Activated CD8-positive, alpha-beta T cell treated with anti-CD3 and anti-CD28 coated beads for 36 hours (primary cell): ENCODE measurements around the gene SCN10A. TPM values are rescaled to one million over a fixed set of nuclear protein-coding genes. Genes with fewer than 3 reads are reported as not detected.

Source experiments
- ATAC-seq: fragments of 200-7000 bp; cut with Tn5 transposase; one replicate; pipeline ENCODE4 v1.10.0; 2021; ENCODE audit warnings: mild to moderate bottlenecking, moderate library complexity
- CTCF ChIA-PET: fragments of 350-600 bp; sonication (Branson Sonifier 250); formaldehyde crosslinking; loops from one replicate; lab custom pipeline; 2021; ENCODE audit warnings: antibody characterized with exemption; lab: Charles Lee
- POLR2A ChIA-PET: fragments of 350-600 bp; sonication (Branson Sonifier 250); formaldehyde crosslinking; loops from one replicate; lab custom pipeline; 2021; ENCODE audit warnings: antibody characterized with exemption; lab: Charles Lee
- DNase-seq: peaks from one replicate; pipeline ENCODE4 v3.0.0-alpha.2; 2020
- H3K27ac Mint-ChIP-seq: one replicate; pipeline ENCODE4 v1.8.0; 2021; ENCODE audit warnings: mild to moderate bottlenecking, mixed read lengths
- H3K27me3 Mint-ChIP-seq: one replicate; pipeline ENCODE4 v1.8.0; 2021; ENCODE audit warnings: mixed read lengths
- H3K36me3 Mint-ChIP-seq: one replicate; pipeline ENCODE4 v1.8.0; 2021; ENCODE audit warnings: low read depth, mixed read lengths
- H3K4me1 Mint-ChIP-seq: one replicate; pipeline ENCODE4 v1.8.0; 2021; ENCODE audit warnings: low read depth, mixed read lengths
- H3K4me3 Mint-ChIP-seq: one replicate; pipeline ENCODE4 v1.8.0; 2021; ENCODE audit warnings: mild to moderate bottlenecking, moderate library complexity, mixed read lengths
- H3K9me3 Mint-ChIP-seq: one replicate; pipeline ENCODE4 v1.8.0; 2021; ENCODE audit warnings: mixed read lengths
- intact Hi-C: fragments of 100-400 bp; cut with micrococcal nuclease; formaldehyde crosslinking; loops from one replicate; pipeline ENCODE4 v1.10.0; 2022
- total RNA-seq, 2 experiments: library from RNA; stranded (reverse); gene quantifications; one replicate each; pipeline ENCODE4 v1.2.3, GENCODE V29; 2021
- TF ChIP-seq, protein P1 (sequence below): fragments of 200-600 bp; IDR thresholded peaks from one replicate; pipeline ENCODE4 v1.8.0; 2022; ENCODE audit warnings: antibody characterized with exemption, mild to moderate bottlenecking

SCN10A gene
- total RNA-seq, 2 experiments from 2014 or later: not detected

DNA sequence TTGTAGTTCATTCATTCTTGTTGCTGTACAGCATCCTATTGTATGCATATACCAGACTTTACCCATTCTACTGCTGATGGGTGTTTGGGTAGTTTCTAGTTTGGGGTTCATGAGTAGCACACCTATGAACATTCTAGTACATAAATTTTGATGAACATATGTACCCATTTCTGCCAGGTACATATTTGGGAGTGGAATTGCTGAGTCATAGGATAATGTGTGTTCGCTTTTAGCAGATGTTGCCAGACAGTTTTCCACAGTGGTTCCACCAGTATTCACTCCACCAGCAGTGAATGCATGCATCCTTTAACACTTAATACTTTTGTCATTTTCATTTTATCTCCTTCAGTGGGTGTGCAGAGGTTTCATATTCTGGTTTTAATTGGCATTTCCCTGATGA is 163.1 kb downstream of the SCN10A start:
- ChIA-PET CTCF (interaction anchor here (1.2 to 7.4 kb wide), 4 partner anchors 15 to 347 kb away, joined by 3 to 190 read pairs (median 14); partner anchors contain the start of gene EXOG), POLR2A (no interaction called here)
- intact Hi-C loops: loop anchor here (10.0 kb wide), 3 partner anchors 158 to 342 kb away; partner anchors contain the start of gene EXOG
- Mint-ChIP-seq H3K27me3 (peaks cover 24% of the 10 kb centered on the region), H3K4me1 (peaks cover 8% of the 10 kb centered on the region), H3K9me3 (no peaks in the 10 kb centered on the region), H3K27ac (no peak overlapping the region), H3K36me3 (no peaks in the 10 kb centered on the region), H3K4me3 (no peak overlapping the region)
- DNase-seq (no peak), ATAC-seq (no peak)
- TF ChIP-seq, protein P1, sequence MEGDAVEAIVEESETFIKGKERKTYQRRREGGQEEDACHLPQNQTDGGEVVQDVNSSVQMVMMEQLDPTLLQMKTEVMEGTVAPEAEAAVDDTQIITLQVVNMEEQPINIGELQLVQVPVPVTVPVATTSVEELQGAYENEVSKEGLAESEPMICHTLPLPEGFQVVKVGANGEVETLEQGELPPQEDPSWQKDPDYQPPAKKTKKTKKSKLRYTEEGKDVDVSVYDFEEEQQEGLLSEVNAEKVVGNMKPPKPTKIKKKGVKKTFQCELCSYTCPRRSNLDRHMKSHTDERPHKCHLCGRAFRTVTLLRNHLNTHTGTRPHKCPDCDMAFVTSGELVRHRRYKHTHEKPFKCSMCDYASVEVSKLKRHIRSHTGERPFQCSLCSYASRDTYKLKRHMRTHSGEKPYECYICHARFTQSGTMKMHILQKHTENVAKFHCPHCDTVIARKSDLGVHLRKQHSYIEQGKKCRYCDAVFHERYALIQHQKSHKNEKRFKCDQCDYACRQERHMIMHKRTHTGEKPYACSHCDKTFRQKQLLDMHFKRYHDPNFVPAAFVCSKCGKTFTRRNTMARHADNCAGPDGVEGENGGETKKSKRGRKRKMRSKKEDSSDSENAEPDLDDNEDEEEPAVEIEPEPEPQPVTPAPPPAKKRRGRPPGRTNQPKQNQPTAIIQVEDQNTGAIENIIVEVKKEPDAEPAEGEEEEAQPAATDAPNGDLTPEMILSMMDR: no peak

DNA sequence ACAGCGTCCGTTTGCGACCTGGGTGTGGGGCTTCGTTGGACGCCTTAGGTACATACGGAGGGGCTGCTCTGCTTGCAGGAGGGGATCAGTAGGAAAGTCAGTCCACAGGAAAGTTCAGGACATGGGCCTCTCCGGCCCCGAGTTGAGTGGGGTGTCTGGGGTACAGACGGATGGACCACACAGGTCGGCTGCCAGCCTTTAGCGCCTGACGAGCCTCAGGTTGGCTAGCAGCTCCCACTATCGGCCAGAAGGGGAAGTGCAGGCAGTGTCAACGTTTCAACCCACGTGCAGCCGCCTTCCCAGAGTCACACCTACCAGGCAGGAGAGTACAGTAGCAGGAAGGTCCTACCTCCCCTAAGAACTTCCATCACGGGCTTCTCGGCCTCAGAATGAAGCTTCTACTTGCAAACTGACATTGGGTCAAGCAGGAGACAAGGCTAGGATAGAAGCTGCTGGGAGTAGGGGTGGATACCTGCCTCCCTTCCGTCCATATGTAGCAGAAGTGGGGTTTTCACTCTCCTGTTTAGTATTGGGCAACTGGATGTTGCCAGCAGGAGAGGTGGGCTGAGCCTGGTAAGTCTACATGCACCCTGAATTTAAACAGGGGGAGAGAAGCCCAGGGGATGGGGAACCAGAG is 164.7 kb downstream of the SCN10A start:
- Mint-ChIP-seq H3K36me3 (no peaks in the 10 kb centered on the region), H3K4me3 (no peak overlapping the region), H3K4me1 (peaks cover 8% of the 10 kb centered on the region), H3K9me3 (no peaks in the 10 kb centered on the region), H3K27me3 (peaks cover 19% of the 10 kb centered on the region), H3K27ac (no peak overlapping the region)
- intact Hi-C loops: loop anchor here (2.0 to 10.0 kb wide), 4 partner anchors 130 to 344 kb away; partner anchors contain the start of gene EXOG
- DNase-seq (peak; percentile 80), ATAC-seq (peak; percentile 73)
- POLR2A ChIA-PET: interaction anchor here (1.0 to 1.2 kb wide), 2 partner anchors 132 to 154 kb away, joined by 3 read pairs; no protein-coding TSS in a partner anchor
- TF ChIP-seq, protein P1: peak; percentile 97
- CTCF ChIA-PET: interaction anchor here (0.6 to 7.4 kb wide), 31 partner anchors 9 to 397 kb away, joined by 3 to 190 read pairs (median 4); partner anchors contain the start of gene EXOG

DNA sequence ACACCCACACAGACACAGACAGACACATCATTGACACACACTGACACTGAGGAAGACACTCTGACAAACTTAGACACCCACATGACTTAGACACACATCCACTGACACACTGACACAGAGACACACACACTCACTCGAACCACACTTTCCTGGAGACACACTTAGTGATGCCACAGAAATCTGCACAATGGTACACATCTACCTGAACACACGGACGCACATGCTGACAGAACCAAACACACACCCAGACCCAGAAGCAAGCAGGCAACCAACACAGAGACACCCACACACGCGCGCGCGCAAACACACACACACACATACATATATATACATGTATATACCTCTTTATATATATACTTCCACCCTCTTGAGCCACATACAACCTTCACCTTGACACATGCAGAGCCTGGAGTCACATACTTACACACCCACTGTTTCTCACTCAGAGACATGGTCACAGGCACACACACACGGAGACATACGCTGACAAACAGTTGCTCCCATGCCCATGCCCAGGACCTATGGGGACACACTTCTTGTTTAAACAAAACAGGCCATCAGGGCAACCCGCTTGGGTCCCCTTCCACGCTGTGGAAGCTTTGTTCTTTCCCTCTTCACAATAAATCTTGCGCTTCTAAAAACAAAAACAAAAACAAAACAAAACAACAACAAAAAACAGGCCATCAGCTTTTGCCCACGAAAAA is 165.6 kb downstream of the SCN10A start:
- intact Hi-C loops: loop anchor here (2.0 to 10.0 kb wide), 4 partner anchors 130 to 344 kb away; partner anchors contain the start of gene EXOG
- Mint-ChIP-seq H3K36me3 (no peaks in the 10 kb centered on the region), H3K27me3 (peaks cover 12% of the 10 kb centered on the region), H3K9me3 (no peaks in the 10 kb centered on the region), H3K4me1 (peaks cover 4% of the 10 kb centered on the region), H3K4me3 (no peak overlapping the region), H3K27ac (no peak overlapping the region)
- DNase-seq (no peak), ATAC-seq (no peak)
- ChIA-PET POLR2A (interaction anchor here (1.2 kb wide), 1 partner anchor 154 kb away, joined by 3 read pairs; no protein-coding TSS in a partner anchor), CTCF (interaction anchor here (0.6 to 7.4 kb wide), 25 partner anchors 9 to 398 kb away, joined by 3 to 190 read pairs (median 4); partner anchors contain the start of gene EXOG)
- TF ChIP-seq, protein P1: no peak

DNA sequence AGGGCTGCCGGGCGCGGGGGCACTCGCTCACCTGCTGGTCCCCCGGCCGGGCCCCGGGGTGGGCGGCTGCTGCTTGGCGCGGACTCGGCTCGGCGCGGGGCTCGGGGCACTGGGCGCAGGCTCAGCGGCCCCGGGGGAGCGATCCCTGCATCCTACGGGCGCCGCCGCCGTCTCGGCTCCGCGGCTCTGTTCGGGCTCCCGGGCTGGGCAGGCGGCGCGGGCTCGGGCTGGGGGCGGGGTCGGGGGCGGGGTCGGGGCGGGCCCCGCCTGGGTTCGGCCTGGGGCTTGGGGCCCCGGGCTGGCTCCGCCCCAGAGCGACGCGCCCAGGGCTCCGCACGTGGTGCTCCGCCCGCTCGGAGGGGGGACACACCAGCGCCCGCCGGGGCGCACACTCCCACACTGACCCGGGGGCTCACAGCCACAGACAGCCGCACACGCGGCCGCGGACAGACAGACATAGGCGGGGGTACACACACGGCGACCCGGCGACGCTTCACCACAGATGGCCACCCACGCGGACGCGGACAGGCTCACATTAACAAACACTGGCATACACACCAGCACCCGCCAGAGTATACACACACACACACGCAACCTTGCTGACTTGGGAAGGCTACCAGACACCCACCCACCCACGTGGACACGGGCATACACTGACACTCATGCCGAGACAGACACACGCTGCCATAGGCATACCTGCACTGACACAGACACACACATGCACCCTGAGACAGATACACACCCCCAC is 166.3 kb downstream of the SCN10A start, which contains the start of gene SCN5A:
TSS of gene SCN5A (minus strand) at position 188 of the 748 bp plus-strand sequence. CDS start 16,380 bp downstream, outside the sequence.
- ATAC-seq: peak; percentile 83
- intact Hi-C loops: loop anchor here (2.0 to 10.0 kb wide), 4 partner anchors 129 to 345 kb away; partner anchors contain the start of gene EXOG
- DNase-seq: peak; percentile 53
- peaks cover 4% of the 10 kb centered on the region for H3K4me1 Mint-ChIP-seq
- no peaks in the 10 kb centered on the region for H3K9me3 Mint-ChIP-seq
- H3K4me3 Mint-ChIP-seq: peak within 1 kb of the TSS; percentile 56
- peaks cover 14% of the 10 kb centered on the region for H3K27me3 Mint-ChIP-seq
- H3K27ac Mint-ChIP-seq: no peak within 1 kb of the TSS
- ChIA-PET POLR2A (no interaction called here), CTCF (interaction anchor here (5.9 kb wide), 1 partner anchor 128 kb away, joined by 38 read pairs; no protein-coding TSS in a partner anchor)
- H3K36me3 Mint-ChIP-seq: no peaks in the 10 kb centered on the region
- TF ChIP-seq, protein P1: no peak
